A172 (cell line): ENCODE measurements around the gene DHRS7. TPM values are rescaled to one million over a fixed set of nuclear protein-coding genes. Genes with fewer than 3 reads are reported as not detected.

Experiments used
- DNase-seq: peaks from one replicate; pipeline ENCODE4 v3.0.0-alpha.2; 2015; ENCODE audit warnings: low spot score
- total RNA-seq: library from RNA; depleted of rRNA; stranded (reverse); fragments of >200 nt; shearing (Covaris generic); gene quantifications from 2 replicates; pipeline ENCODE4 v1.2.3, GENCODE V29; 2014

Gene DHRS7
- total RNA-seq, 1 experiment from 2014 or later, result 69.9 TPM

GRCh38 chr14:60184905-60185555 lies 19.8 kb upstream of the DHRS7 start:
- DNase-seq, result no peak

GRCh38 chr14:60184146-60184904 lies 19.1 kb upstream of the DHRS7 start:
- DNase-seq, result peak; percentile 42

- DNase-seq, result peak; percentile 20
Observed at GRCh38 chr14:60183741-60184140, 18.5 kb upstream of the DHRS7 start.

GRCh38 chr14:60183138-60183537 lies 17.9 kb upstream of the DHRS7 start:
- DNase-seq, result no peak

- DNase-seq, result peak; percentile 15
Observed at GRCh38 chr14:60179431-60179869, 14.3 kb upstream of the DHRS7 start.

- no peak for DNase-seq
Observed at GRCh38 chr14:60178820-60179219, 13.6 kb upstream of the DHRS7 start.

GRCh38 chr14:60178164-60178563 lies 13.0 kb upstream of the DHRS7 start:
- no peak for DNase-seq

- DNase-seq, result no peak
Observed at GRCh38 chr14:60175255-60175902, 10.2 kb upstream of the DHRS7 start.

- DNase-seq, result no peak
Observed at GRCh38 chr14:60174352-60175254, 9.4 kb upstream of the DHRS7 start.

- no peak for DNase-seq
Observed at GRCh38 chr14:60171690-60172089, 6.5 kb upstream of the DHRS7 start.

- no peak for DNase-seq
Observed at GRCh38 chr14:60170948-60171347, 5.8 kb upstream of the DHRS7 start.

GRCh38 chr14:60169722-60170121 lies 4.5 kb upstream of the DHRS7 start:
- DNase-seq, result no peak

GRCh38 chr14:60166142-60166541 lies 944 bp upstream of the DHRS7 start:
- DNase-seq, result no peak

- no peak for DNase-seq
Observed at GRCh38 chr14:60165547-60165876, 314 bp upstream of the DHRS7 start.

- no peak for DNase-seq
Observed at GRCh38 chr14:60164404-60164711, 840 bp downstream of the DHRS7 start.

GRCh38 chr14:60163693-60164092 lies 1.5 kb downstream of the DHRS7 start:
- DNase-seq, result no peak

- no peak for DNase-seq
Observed at GRCh38 chr14:60161196-60162107, 3.7 kb downstream of the DHRS7 start.

GRCh38 chr14:60160422-60160821 lies 4.8 kb downstream of the DHRS7 start:
- no peak for DNase-seq

GRCh38 chr14:60154671-60155070 lies 10.5 kb downstream of the DHRS7 start:
- DNase-seq, result no peak

- no peak for DNase-seq
Observed at GRCh38 chr14:60153991-60154390, 11.2 kb downstream of the DHRS7 start.

GRCh38 chr14:60151715-60152114 lies 13.5 kb downstream of the DHRS7 start:
- peak; percentile 85 for DNase-seq
